ENCODE measurements around the gene KIF3B.

The KIF3B gene

DNA sequence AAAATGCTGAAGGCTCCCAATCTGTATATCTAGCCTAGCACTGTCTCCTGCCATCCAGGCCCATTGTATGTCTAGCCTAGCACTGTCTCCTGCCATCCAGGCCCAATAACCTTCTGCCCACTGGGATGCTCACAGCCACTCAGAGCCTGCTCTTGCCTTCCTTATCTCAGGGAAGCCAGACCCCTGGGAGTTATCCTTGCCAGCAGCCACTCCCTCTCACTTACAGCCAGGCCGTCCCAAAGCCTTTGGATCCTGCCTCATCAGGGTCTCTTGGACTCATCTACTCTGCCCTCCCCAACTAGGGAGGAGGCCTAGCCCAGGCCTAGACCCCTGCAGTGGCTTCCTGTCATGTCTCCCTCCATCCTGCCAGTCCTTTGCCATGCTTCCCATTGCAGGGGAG lies 37.3 kb downstream of the KIF3B start:
- no peak overlapping the region for H2AFZ ChIP-seq (ENCODE audit: low read length)
- H3K4me2 ChIP-seq (ENCODE audit: low read length): no peak overlapping the region
- no peak for TF ChIP-seq EZH2 (IDR thresholded peaks at IDR 0.05; ENCODE audit: borderline replicate concordance, low read length)
- TF ChIP-seq, protein P1, sequence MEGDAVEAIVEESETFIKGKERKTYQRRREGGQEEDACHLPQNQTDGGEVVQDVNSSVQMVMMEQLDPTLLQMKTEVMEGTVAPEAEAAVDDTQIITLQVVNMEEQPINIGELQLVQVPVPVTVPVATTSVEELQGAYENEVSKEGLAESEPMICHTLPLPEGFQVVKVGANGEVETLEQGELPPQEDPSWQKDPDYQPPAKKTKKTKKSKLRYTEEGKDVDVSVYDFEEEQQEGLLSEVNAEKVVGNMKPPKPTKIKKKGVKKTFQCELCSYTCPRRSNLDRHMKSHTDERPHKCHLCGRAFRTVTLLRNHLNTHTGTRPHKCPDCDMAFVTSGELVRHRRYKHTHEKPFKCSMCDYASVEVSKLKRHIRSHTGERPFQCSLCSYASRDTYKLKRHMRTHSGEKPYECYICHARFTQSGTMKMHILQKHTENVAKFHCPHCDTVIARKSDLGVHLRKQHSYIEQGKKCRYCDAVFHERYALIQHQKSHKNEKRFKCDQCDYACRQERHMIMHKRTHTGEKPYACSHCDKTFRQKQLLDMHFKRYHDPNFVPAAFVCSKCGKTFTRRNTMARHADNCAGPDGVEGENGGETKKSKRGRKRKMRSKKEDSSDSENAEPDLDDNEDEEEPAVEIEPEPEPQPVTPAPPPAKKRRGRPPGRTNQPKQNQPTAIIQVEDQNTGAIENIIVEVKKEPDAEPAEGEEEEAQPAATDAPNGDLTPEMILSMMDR (IDR thresholded peaks at IDR 0.05; ENCODE audit: low read length): no peak

GRCh38 chr20:32315399-32315798 lies 37.9 kb downstream of the KIF3B start:
- H4K20me1 ChIP-seq (ENCODE audit: insufficient read depth, low read length): no peaks in the 10 kb centered on the region
- H3K79me2 ChIP-seq (ENCODE audit: insufficient read depth, low read length): no peaks in the 10 kb centered on the region
- H3K27me3 ChIP-seq (ENCODE audit: insufficient read depth, low read length): no peaks in the 10 kb centered on the region
- no peaks in the 10 kb centered on the region for H3K9me2 ChIP-seq (ENCODE audit: low read depth, low read length)
- H3K9ac ChIP-seq (ENCODE audit: low read length): no peak overlapping the region
- no peak overlapping the region for H3K4me2 ChIP-seq (ENCODE audit: low read length)
- H3K4me1 ChIP-seq (ENCODE audit: insufficient read depth, low read length, severe bottlenecking): no peaks in the 10 kb centered on the region
- H3F3A ChIP-seq (ENCODE audit: insufficient read depth, low read length): no peaks in the 10 kb centered on the region
- H3K36me3 ChIP-seq (ENCODE audit: insufficient read depth, low read length): peaks cover 34% of the 10 kb centered on the region
- H3K4me3 ChIP-seq (ENCODE audit: low read depth, low read length, poor library complexity, severe bottlenecking): no peak overlapping the region
- no peaks in the 10 kb centered on the region for H3K9me3 ChIP-seq (ENCODE audit: low read length)
- TF ChIP-seq EZH2 (IDR thresholded peaks at IDR 0.05; ENCODE audit: borderline replicate concordance, low read length): no peak
- TF ChIP-seq, protein P1 (IDR thresholded peaks at IDR 0.05; ENCODE audit: low read length): no peak
- H3K27ac ChIP-seq (ENCODE audit: low read depth, low read length, poor library complexity, severe bottlenecking): no peak overlapping the region
- H2AFZ ChIP-seq (ENCODE audit: low read length): no peak overlapping the region

More for the DNA sequence above, 37.3 kb downstream of the KIF3B start:
- H3K9ac ChIP-seq (ENCODE audit: low read length): no peak overlapping the region
- no peaks in the 10 kb centered on the region for H3K9me2 ChIP-seq (ENCODE audit: low read depth, low read length)
- H4K20me1 ChIP-seq (ENCODE audit: insufficient read depth, low read length): no peaks in the 10 kb centered on the region
- no peaks in the 10 kb centered on the region for H3K79me2 ChIP-seq (ENCODE audit: insufficient read depth, low read length)
- no peak overlapping the region for H3K4me3 ChIP-seq (ENCODE audit: low read depth, low read length, poor library complexity, severe bottlenecking)
- H3K36me3 ChIP-seq (ENCODE audit: insufficient read depth, low read length): peaks cover 40% of the 10 kb centered on the region
- no peaks in the 10 kb centered on the region for H3K4me1 ChIP-seq (ENCODE audit: insufficient read depth, low read length, severe bottlenecking)
- no peaks in the 10 kb centered on the region for H3F3A ChIP-seq (ENCODE audit: insufficient read depth, low read length)
- no peaks in the 10 kb centered on the region for H3K27me3 ChIP-seq (ENCODE audit: insufficient read depth, low read length)
- H3K9me3 ChIP-seq (ENCODE audit: low read length): no peaks in the 10 kb centered on the region
- H3K27ac ChIP-seq (ENCODE audit: low read depth, low read length, poor library complexity, severe bottlenecking): no peak overlapping the region

DNA sequence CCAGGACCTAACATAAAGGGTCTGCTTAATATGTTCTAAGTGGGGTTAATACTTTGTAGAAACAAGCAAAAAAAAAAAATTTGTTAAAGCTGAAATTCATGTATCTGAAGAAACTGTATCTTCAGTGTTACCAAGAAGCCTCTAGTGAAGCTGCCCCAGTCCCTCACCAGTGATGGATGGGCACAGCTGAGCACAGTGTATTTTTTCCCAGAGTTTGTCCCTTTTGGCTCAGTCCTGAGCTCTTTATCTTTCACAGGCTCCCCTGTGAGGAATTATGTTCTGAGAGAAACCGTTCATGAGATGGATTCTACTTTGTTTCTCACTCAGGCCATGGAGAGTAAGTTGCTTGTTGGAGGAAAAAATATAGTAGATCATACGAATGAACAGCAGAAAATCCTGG lies 38.4 kb downstream of the KIF3B start:
- Histone ChIP-seq H3K4me2 (ENCODE audit: low read length) (no peak overlapping the region), H3K4me1 (ENCODE audit: insufficient read depth, low read length, severe bottlenecking) (no peaks in the 10 kb centered on the region), H3K27ac (ENCODE audit: low read depth, low read length, poor library complexity, severe bottlenecking) (no peak overlapping the region), H2AFZ (ENCODE audit: low read length) (no peak overlapping the region), H3K9me3 (ENCODE audit: low read length) (no peaks in the 10 kb centered on the region), H3K9ac (ENCODE audit: low read length) (no peak overlapping the region), H3K79me2 (ENCODE audit: insufficient read depth, low read length) (no peaks in the 10 kb centered on the region), H3K27me3 (ENCODE audit: insufficient read depth, low read length) (no peaks in the 10 kb centered on the region), H3F3A (ENCODE audit: insufficient read depth, low read length) (no peaks in the 10 kb centered on the region), H3K4me3 (ENCODE audit: low read depth, low read length, poor library complexity, severe bottlenecking) (no peak overlapping the region), H4K20me1 (ENCODE audit: insufficient read depth, low read length) (no peaks in the 10 kb centered on the region), H3K9me2 (ENCODE audit: low read depth, low read length) (no peaks in the 10 kb centered on the region), H3K36me3 (ENCODE audit: insufficient read depth, low read length) (peaks cover 29% of the 10 kb centered on the region)
- TF ChIP-seq EZH2 (IDR thresholded peaks at IDR 0.05; ENCODE audit: borderline replicate concordance, low read length): no peak
- TF ChIP-seq, protein P1 (IDR thresholded peaks at IDR 0.05; ENCODE audit: low read length): no peak
